Erythroblast (primary cell): ENCODE data around the gene OR4D9.
"Not testable (repeated sequence)": the region's sequence is repeated elsewhere in the genome, so short reads cannot be mapped to it uniquely, and the experiment has no call there.

Experiments
- DNase-seq, 2 experiments: peaks; one replicate each; lab custom pipeline; 2025; lab: John Stamatoyannopoulos, UW
- GATA1 ChIP-seq: IDR thresholded peaks from 2 replicates; pipeline ENCODE4 v1.6.1; 2011; ENCODE audit warnings: low read depth, mild to moderate bottlenecking, control low read depth, low read length, moderate library complexity
- POLR2A ChIP-seq: IDR thresholded peaks from 2 replicates; pipeline ENCODE4 v1.6.1; 2011; ENCODE audit warnings: mild to moderate bottlenecking, low read length

The OR4D9 gene

DNA sequence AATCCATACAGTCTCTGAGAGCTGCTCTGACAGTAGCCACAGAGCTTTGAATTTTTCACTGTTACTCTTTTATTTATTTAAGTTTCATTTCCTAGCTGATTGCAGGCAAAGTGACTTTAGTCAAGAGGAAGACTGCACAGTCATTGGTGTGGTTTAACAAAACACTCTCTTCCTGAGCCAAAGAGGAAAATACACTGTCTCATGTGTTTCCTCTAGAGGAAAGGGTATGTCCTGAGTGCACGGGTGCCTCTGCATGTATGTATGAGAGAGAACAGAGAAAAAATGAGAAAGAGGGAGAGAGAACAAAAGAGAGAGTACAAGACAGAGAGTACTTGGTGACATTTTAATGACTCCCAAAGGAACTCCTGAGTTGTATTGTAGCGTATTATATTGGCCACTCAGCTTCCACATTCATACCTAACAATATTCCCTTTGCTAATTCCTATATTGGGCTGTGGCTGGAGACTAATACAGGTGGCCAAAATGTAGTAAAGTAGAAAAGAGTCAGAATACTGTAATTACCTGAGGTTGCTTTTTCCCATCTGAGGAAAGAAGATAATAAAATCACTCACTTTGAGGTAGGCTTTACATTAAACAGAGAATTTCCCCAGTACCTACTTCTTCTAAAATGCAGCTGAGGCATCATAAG, at the start of gene OR4D9:
OR4D9 (plus strand) TSS at position 599 of the 649 bp plus-strand sequence. CDS start 3,374 bp downstream, outside the sequence.
- TF ChIP-seq GATA1 = no peak
- TF ChIP-seq POLR2A = no peak
- no peak for DNase-seq

- TF ChIP-seq GATA1 (no peak), POLR2A (no peak)
- no peak for DNase-seq
These were observed 48.1 kb upstream of the OR4D9 start for GRCh38 chr11:59463190-59463641.

GRCh38 chr11:59473015-59473414, 38.3 kb upstream of the OR4D9 start, which contains the start of gene OR4D10:
OR4D10 (plus strand) TSS chr11:59473315; CDS start chr11:59477430, 4,115 bp downstream.
- TF ChIP-seq GATA1 (no peak), POLR2A (no peak)
- DNase-seq = no peak

GRCh38 chr11:59475176-59475575, 36.2 kb upstream of the OR4D9 start:
- DNase-seq = no peak
- no peak for TF ChIP-seq POLR2A
- TF ChIP-seq GATA1 = no peak

DNA sequence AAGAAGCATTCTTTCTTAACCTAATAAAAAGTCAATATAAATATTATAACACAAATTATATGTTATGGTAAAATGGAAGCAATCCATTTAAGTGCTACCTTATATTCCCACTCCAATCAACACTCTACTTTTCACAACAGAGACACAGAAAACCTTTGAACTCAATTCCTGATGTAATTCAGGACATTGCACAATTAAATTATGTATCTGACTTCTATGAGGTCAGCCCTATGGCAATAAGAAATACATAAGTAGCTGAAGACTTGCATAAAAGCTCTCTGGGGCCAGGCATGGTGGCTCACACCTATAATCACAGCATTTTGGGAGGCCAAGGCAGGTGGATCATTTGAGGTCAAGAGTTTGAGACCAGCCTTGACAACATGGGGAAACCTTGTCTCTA, 31.4 kb upstream of the OR4D9 start:
- DNase-seq = no peak
- TF ChIP-seq POLR2A = no peak
- TF ChIP-seq GATA1 = no peak

GRCh38 chr11:59480359-59480758, 31.0 kb upstream of the OR4D9 start:
- TF ChIP-seq GATA1 (no peak), POLR2A (no peak)

DNA sequence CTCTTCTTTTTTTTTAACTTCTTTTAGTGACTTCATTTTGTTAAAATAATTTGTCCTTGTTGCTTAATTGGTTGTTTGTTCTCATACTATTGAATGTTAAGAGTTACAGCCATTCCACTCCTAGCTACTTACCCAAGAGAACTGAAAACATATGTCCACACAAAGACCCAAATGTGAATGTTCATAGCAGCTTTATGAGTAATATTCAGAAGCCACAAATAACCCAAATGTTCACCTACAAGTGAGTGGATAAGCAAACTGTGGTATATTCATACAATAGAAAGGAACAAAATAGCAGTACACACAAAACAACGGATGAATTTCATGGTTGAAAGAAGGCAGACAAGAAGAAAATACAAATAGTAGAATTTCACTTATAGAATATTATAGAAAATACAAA, 9.4 kb upstream of the OR4D9 start:
- DNase-seq = no peak
- TF ChIP-seq POLR2A = no peak
- TF ChIP-seq GATA1 = no peak

More at GRCh38 chr11:59480359-59480758, 31.0 kb upstream of the OR4D9 start:
- DNase-seq = no peak

DNA sequence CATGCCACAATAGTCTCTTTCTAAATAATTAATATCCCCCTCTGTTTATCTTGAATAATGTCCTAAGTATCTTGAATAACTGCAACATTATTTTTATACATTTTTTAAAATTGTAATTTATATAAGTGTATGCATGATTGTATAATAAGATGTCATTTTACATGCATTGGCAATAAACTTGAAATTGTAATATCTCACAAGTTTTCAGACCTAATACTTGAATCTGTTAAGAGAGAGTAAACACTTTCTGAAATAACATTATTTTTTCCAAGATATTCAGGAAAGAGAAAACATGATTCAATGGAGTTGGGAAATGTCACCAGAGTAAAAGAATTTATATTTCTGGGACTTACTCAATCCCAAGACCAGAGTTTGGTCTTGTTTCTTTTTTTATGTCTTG, 8.1 kb upstream of the OR4D9 start, which contains the start of gene OR4D11:
OR4D11 (plus strand) TSS at position 301 of the 400 bp plus-strand sequence; CDS start at position 301, 0 bp downstream.
- no peak for TF ChIP-seq POLR2A
- TF ChIP-seq GATA1 = no peak
- no peak for DNase-seq

DNA sequence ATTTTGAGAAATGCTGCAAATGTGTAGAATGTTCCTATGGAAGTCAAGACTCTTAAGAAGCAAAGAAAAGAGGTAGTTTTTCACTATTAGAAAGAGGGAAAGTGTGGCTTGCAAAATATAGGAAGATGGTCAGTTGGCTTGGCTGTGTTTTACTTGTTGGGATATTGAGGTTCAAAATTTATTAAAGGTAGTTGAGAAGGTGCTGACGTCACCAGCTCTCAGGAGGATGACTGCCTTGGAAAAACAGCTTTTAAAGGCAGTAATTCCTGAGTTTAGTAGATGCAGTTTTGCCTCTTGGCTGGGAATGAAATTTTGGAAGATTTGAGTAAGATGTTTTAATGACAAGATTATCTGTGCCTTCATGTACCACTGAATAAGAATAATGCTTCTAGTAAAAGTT, 336 bp downstream of the OR4D9 start:
- no peak for TF ChIP-seq GATA1
- no peak for TF ChIP-seq POLR2A

GRCh38 chr11:59520139-59520538, 8.8 kb downstream of the OR4D9 start:
- DNase-seq = not testable (repeated sequence)

More for the DNA sequence above, 336 bp downstream of the OR4D9 start:
- DNase-seq = no peak

- no peak for TF ChIP-seq GATA1
- no peak for TF ChIP-seq POLR2A
These were observed 9.4 kb downstream of the OR4D9 start for GRCh38 chr11:59520741-59521140.

GRCh38 chr11:59523541-59523940, 12.2 kb downstream of the OR4D9 start:
- DNase-seq = no peak
- TF ChIP-seq GATA1 (no peak), POLR2A (no peak)

More at GRCh38 chr11:59520741-59521140, 9.4 kb downstream of the OR4D9 start:
- no peak for DNase-seq

DNA sequence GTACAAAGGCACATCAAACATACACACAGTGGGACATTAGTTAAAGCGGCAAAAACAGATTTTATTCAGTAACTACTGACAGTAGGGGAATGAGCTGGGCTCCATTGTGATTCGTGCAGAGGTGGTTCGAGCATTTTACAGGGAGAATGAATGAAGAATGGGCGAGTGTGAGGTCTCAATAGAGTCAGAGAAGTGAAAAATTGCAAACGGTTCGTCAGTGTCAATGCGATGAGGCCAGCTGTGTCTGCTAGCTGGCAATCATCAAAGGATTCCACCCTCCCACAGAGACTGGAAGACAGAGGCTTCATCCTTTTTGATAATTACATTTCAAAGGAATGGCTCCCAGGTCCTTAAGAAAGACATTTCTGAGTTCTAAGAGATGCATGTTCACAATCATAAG, 17.4 kb downstream of the OR4D9 start:
- TF ChIP-seq POLR2A (no peak), GATA1 (no peak)
- DNase-seq = no peak

DNA sequence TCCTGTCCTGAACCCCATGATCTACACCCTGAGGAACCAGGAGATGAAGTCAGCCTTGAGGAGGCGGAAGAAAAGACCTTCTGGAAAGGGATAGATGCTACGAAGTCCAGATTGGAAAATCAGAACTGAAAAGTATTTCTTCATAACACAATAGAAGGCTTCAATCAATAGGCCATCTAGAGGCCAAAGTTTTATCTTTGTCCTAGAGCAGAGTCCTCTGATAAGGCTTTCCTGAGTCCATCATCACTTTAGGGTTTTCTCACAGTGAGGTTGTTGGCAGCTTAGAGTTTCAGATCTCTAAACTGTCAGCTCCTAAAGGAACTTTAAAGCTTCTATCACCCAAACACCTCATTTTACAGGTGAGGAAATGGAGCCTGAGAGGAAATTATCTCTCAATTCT, 21.3 kb downstream of the OR4D9 start:
- no peak for DNase-seq
- no peak for TF ChIP-seq GATA1
- TF ChIP-seq POLR2A = no peak

DNA sequence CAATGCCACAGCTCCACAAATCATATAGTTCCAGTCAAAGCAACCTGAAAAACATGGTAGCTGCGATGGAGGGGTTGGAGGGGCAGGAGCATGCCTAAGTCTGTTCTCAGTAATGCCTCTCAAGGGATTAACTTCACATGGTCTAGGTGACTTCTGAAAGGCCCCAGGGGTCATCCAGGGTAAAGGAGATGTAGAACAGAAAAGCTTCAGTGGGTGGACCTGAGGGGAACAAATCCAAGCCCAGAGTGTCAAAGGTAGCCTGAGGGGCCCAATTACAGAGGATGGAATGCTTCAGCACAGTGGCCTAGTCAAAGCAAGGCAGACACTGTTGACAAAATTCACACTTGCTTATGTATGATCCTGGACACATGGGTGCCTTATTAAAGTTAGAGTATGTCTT, 23.3 kb downstream of the OR4D9 start:
- TF ChIP-seq GATA1 = no peak
- no peak for TF ChIP-seq POLR2A
- no peak for DNase-seq
